Sigmoid colon (tissue), 7 donors: ENCODE data around the gene TBKBP1. TPM values are rescaled to one million over a fixed set of nuclear protein-coding genes. Genes with fewer than 3 reads are reported as not detected.

Experiments
- DNase-seq: peaks from one replicate; pipeline ENCODE4 v3.0.0-alpha.2; 2019
- H3K27ac ChIP-seq, 4 donors: fragments of 200-600 bp; sonication (generic); one replicate each; pipeline ENCODE4 v1.5.1; 2016 to 2019; ENCODE audit warnings: mild to moderate bottlenecking in 1 of 4
- H3K27me3 ChIP-seq, 3 donors: fragments of 200-600 bp; sonication (generic); one replicate each; pipeline ENCODE4 v1.5.1; 2019; ENCODE audit warnings: mild to moderate bottlenecking in 1 of 3
- H3K36me3 ChIP-seq, 4 donors: fragments of 200-600 bp; sonication (generic); one replicate each; pipeline ENCODE4 v1.5.1; 2016 to 2019
- H3K4me1 ChIP-seq, 4 donors: fragments of 200-600 bp; sonication (generic); one replicate each; pipeline ENCODE4 v1.5.1; 2017 to 2019
- H3K4me3 ChIP-seq, 4 donors: fragments of 200-600 bp; sonication (generic); one replicate each; pipeline ENCODE4 v1.5.1; 2017 to 2019; ENCODE audit warnings: mild to moderate bottlenecking in 2 of 4, moderate library complexity in 1 of 4
- H3K9me3 ChIP-seq, 4 donors: fragments of 200-600 bp in 3 of 4; sonication (generic) in 3 of 4; one replicate each; pipeline versions ENCODE4 v1.5.1 to v1.6.1; 2013 to 2019
- CTCF ChIP-seq, 4 experiments: fragments of 450-650 bp in 3 of 4; fragments of 200-600 bp in 1 of 4; IDR thresholded peaks; one replicate each; pipeline ENCODE4 v1.5.1; 2016 to 2019; ENCODE audit warnings: antibody characterized with exemption in 4 of 4, mild to moderate bottlenecking in 3 of 4, moderate library complexity in 2 of 4
- EP300 ChIP-seq, 4 donors: sonication (generic); formaldehyde crosslinking; IDR thresholded peaks; one replicate each; pipeline ENCODE4 v1.6.1; 2017; ENCODE audit warnings: antibody characterized with exemption in 4 of 4
- POLR2A ChIP-seq, 2 donors: fragments of 450-650 bp; IDR thresholded peaks; one replicate each; pipeline ENCODE4 v1.6.1; 2016; ENCODE audit warnings: antibody characterized with exemption in 2 of 2, mild to moderate bottlenecking in 2 of 2, moderate library complexity in 2 of 2
- POLR2AphosphoS5 ChIP-seq, 4 donors: sonication (generic); formaldehyde crosslinking; IDR thresholded peaks; one replicate each; pipeline ENCODE4 v1.6.1; 2017; ENCODE audit warnings: antibody characterized with exemption in 4 of 4
- WGBS, 2 donors: extraction: QIAGEN DNeasy Blood & Tissue Kit; methylation state at CpG; one replicate each; pipeline ENCODE4 v1.1.7; 2013; 5-methylcytosine and 5-hydroxymethylcytosine counted together
- intact Hi-C: fragments of 100-400 bp; cut with DNase I; formaldehyde crosslinking; loops from one replicate; pipeline ENCODE4 v1.15.1; 2023
- polyA plus RNA-seq, 3 donors: library from polyadenylated mRNA; stranded (reverse); fragments of 200-250 nt; gene quantifications; one replicate each; pipeline ENCODE4 v1.2.3, GENCODE V29; 2013
- total RNA-seq, 4 donors: library from RNA; depleted of rRNA; stranded (reverse); fragments of >200 nt; gene quantifications; one replicate each; pipeline ENCODE4 v1.1.0, GENCODE V29; 2016
- donor health status: healthy with polysubstance abuse.
- donor health status: Bipolar disorder and iron deficiency.
- donor health status: healthy.

TBKBP1 gene
- total and polyA plus RNA-seq, 7 donors, result 3.5 to 25.5 (median 7.8) TPM

GRCh38 chr17:47715669-47716325 is 21.8 kb downstream of the TBKBP1 start:
- H3K4me1 ChIP-seq, result peaks cover 0 to 5% (median 3%) of the 10 kb centered on the region in 4 donors
- DNase-seq, result no peak
- H3K9me3 ChIP-seq, result no peaks in the 10 kb centered on the region
- intact Hi-C loops, result no loop called here
- H3K27ac ChIP-seq, result no peak overlapping the region
- WGBS, 2 donors, result 65 to 77% methylated on average over 10 of the region's 10 CpGs
- peaks cover 7 to 65% (median 27%) of the 10 kb centered on the region in 3 donors for H3K27me3 ChIP-seq
- TF ChIP-seq EP300 (IDR thresholded peaks at IDR 0.05) (no peak), POLR2A (IDR thresholded peaks at IDR 0.05) (no peak), POLR2AphosphoS5 (IDR thresholded peaks at IDR 0.05) (no peak), CTCF (IDR thresholded peaks at IDR 0.05) (no peak)
- peaks cover 0 to 4% (median 1%) of the 10 kb centered on the region in 4 donors for H3K36me3 ChIP-seq
- H3K4me3 ChIP-seq, result no peak overlapping the region

GRCh38 chr17:47716375-47716774 is 22.4 kb downstream of the TBKBP1 start:
- H3K27me3 ChIP-seq, result peaks cover 12 to 71% (median 33%) of the 10 kb centered on the region in 3 donors
- TF ChIP-seq POLR2AphosphoS5 (IDR thresholded peaks at IDR 0.05) (no peak), CTCF (IDR thresholded peaks at IDR 0.05) (no peak), EP300 (IDR thresholded peaks at IDR 0.05) (no peak), POLR2A (IDR thresholded peaks at IDR 0.05) (no peak)
- intact Hi-C loops, result no loop called here
- H3K36me3 ChIP-seq, result no peaks in the 10 kb centered on the region
- no peak for DNase-seq
- H3K4me3 ChIP-seq, result no peak overlapping the region
- no peaks in the 10 kb centered on the region for H3K9me3 ChIP-seq
- peaks cover 0 to 10% (median 9%) of the 10 kb centered on the region in 4 donors for H3K4me1 ChIP-seq
- WGBS, 2 donors, result 89% methylated on average over 3 of the region's 3 CpGs
- H3K27ac ChIP-seq, result no peak overlapping the region

GRCh38 chr17:47717261-47717697 is 23.3 kb downstream of the TBKBP1 start:
- Histone ChIP-seq H3K27me3 (peaks cover 18 to 80% (median 42%) of the 10 kb centered on the region in 3 donors), H3K4me3 (no peak overlapping the region), H3K4me1 (peaks cover 0 to 14% (median 13%) of the 10 kb centered on the region in 4 donors), H3K9me3 (no peaks in the 10 kb centered on the region), H3K27ac (no peak overlapping the region), H3K36me3 (no peaks in the 10 kb centered on the region)
- TF ChIP-seq POLR2A (IDR thresholded peaks at IDR 0.05), result no peak
- peak in 1 of 4 experiments; percentile 15 for TF ChIP-seq CTCF (IDR thresholded peaks at IDR 0.05)
- intact Hi-C loops, result no loop called here
- no peak for DNase-seq
- 61 to 67% methylated on average over 2 of the region's 2 CpGs for WGBS, 2 donors

GRCh38 chr17:47717979-47718621 is 24.1 kb downstream of the TBKBP1 start:
- peaks cover 0 to 14% (median 13%) of the 10 kb centered on the region in 4 donors for H3K4me1 ChIP-seq
- no peak for TF ChIP-seq EP300 (IDR thresholded peaks at IDR 0.05)
- TF ChIP-seq POLR2AphosphoS5 (IDR thresholded peaks at IDR 0.05), result no peak
- no peak for TF ChIP-seq POLR2A (IDR thresholded peaks at IDR 0.05)
- no peak for TF ChIP-seq CTCF (IDR thresholded peaks at IDR 0.05)
- intact Hi-C loops, result no loop called here
- no peak for DNase-seq
- 9 to 31% methylated on average over 9 of the region's 9 CpGs for WGBS, 2 donors
- H3K4me3 ChIP-seq, result no peak overlapping the region
- H3K36me3 ChIP-seq, result no peaks in the 10 kb centered on the region
- peaks cover 18 to 87% (median 50%) of the 10 kb centered on the region in 3 donors for H3K27me3 ChIP-seq
- H3K9me3 ChIP-seq, result no peaks in the 10 kb centered on the region
- no peak overlapping the region for H3K27ac ChIP-seq
